Measurements from ENCODE around the gene LOC128125822.

DNA sequence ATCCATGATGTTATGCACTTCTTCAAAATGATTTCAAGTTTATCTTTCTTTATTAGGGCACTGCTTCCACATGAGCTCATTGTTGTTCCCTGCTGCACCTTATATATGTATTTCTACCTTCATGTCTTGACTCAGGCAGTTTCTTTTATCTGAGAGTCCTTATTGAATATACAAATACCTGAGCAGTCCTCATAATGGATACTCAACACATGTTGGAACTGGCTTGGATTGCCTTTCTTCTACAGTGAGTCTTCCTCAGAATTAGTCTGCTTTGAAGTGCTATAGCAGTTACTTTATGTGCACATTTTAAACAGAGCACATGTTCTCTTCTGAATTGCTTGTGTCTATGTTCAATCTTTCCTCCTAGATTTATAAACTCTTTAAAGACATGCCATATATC is 45.3 kb upstream of the LOC128125822 start:
- TF ChIP-seq, protein P1, sequence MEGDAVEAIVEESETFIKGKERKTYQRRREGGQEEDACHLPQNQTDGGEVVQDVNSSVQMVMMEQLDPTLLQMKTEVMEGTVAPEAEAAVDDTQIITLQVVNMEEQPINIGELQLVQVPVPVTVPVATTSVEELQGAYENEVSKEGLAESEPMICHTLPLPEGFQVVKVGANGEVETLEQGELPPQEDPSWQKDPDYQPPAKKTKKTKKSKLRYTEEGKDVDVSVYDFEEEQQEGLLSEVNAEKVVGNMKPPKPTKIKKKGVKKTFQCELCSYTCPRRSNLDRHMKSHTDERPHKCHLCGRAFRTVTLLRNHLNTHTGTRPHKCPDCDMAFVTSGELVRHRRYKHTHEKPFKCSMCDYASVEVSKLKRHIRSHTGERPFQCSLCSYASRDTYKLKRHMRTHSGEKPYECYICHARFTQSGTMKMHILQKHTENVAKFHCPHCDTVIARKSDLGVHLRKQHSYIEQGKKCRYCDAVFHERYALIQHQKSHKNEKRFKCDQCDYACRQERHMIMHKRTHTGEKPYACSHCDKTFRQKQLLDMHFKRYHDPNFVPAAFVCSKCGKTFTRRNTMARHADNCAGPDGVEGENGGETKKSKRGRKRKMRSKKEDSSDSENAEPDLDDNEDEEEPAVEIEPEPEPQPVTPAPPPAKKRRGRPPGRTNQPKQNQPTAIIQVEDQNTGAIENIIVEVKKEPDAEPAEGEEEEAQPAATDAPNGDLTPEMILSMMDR (IDR thresholded peaks at IDR 0.05; ENCODE audit: borderline replicate concordance, extremely low read depth, low read length, poor library complexity, severe bottlenecking), result no peak
- TF ChIP-seq EZH2 (IDR thresholded peaks at IDR 0.05; ENCODE audit: borderline replicate concordance, low read depth, low read length, severe bottlenecking), result no peak

Data from DND-41 (cell line).